Esophagus muscularis mucosa (tissue), 4 donors: ENCODE data around the gene GRAMD4. TPM values are rescaled to one million over a fixed set of nuclear protein-coding genes. Genes with fewer than 3 reads are reported as not detected.

ENCODE experiments used
- DNase-seq: peaks from one replicate; pipeline ENCODE4 v3.0.0-alpha.2; 2017; ENCODE audit errors: extremely low spot score
- H3K27ac ChIP-seq, 4 donors: fragments of 200-600 bp; sonication (generic); replicated peaks in 1 of 4; 1 replicate in 3 of 4; 2 replicates in 1 of 4; pipeline ENCODE4 v1.5.1; 2016 to 2019; ENCODE audit warnings: mild to moderate bottlenecking in 1 of 4
- H3K27me3 ChIP-seq, 4 donors: fragments of 200-600 bp; sonication (generic); one replicate each; pipeline versions ENCODE4 v1.5.1 to v1.6.0; 2016 to 2019
- H3K36me3 ChIP-seq, 4 donors: fragments of 200-600 bp; sonication (generic); one replicate each; pipeline ENCODE4 v1.5.1; 2016 to 2019
- H3K4me1 ChIP-seq, 4 donors: fragments of 200-600 bp; sonication (generic); one replicate each; pipeline ENCODE4 v1.5.1; 2016 to 2019
- H3K4me3 ChIP-seq, 4 donors: fragments of 200-600 bp; sonication (generic); 1 replicate in 2 of 4; 2 replicates in 2 of 4; pipeline ENCODE4 v1.5.1; 2016 to 2019; ENCODE audit warnings: mild to moderate bottlenecking in 4 of 4, moderate library complexity in 1 of 4
- H3K9me3 ChIP-seq, 4 donors: fragments of 200-600 bp; sonication (generic); 1 replicate in 3 of 4; 2 replicates in 1 of 4; pipeline ENCODE4 v1.5.1; 2016 to 2019
- EP300 ChIP-seq: sonication (generic); formaldehyde crosslinking; IDR thresholded peaks from one replicate; pipeline ENCODE4 v1.6.1; 2017; ENCODE audit warnings: antibody characterized with exemption
- POLR2A ChIP-seq: fragments of 450-650 bp; IDR thresholded peaks from one replicate; pipeline ENCODE4 v1.6.1; 2017; ENCODE audit warnings: antibody characterized with exemption, moderate library complexity, mild to moderate bottlenecking, low read depth
- POLR2AphosphoS5 ChIP-seq, 2 donors: sonication (generic); formaldehyde crosslinking; IDR thresholded peaks; one replicate each; pipeline ENCODE4 v1.6.1; 2017; ENCODE audit warnings: antibody characterized with exemption in 2 of 2
- WGBS: methylation state at CpG from one replicate; pipeline ENCODE4 v1.1.5; 2018; 5-methylcytosine and 5-hydroxymethylcytosine counted together
- intact Hi-C: fragments of 100-400 bp; cut with DNase I; formaldehyde crosslinking; loops from one replicate; pipeline ENCODE4 v1.15.1; 2023
- total RNA-seq, 4 donors: library from RNA; depleted of rRNA; stranded (reverse); fragments of >200 nt; gene quantifications; one replicate each; pipeline versions ENCODE4 v1.1.0 to v1.2.1, GENCODE V29; 2016
- TF ChIP-seq, protein P1 (sequence below), 3 experiments: fragments of 200-600 bp in 2 of 3; fragments of 450-650 bp in 1 of 3; sonication (generic) in 2 of 3; IDR thresholded peaks; one replicate each; pipeline ENCODE4 v1.5.1; 2017 to 2019; ENCODE audit warnings: antibody characterized with exemption in 3 of 3, mild to moderate bottlenecking in 2 of 3, moderate library complexity in 1 of 3

Gene GRAMD4
- total RNA-seq, 4 donors from 2014 or later: 20.0 to 126 (median 63.8) TPM

DNA sequence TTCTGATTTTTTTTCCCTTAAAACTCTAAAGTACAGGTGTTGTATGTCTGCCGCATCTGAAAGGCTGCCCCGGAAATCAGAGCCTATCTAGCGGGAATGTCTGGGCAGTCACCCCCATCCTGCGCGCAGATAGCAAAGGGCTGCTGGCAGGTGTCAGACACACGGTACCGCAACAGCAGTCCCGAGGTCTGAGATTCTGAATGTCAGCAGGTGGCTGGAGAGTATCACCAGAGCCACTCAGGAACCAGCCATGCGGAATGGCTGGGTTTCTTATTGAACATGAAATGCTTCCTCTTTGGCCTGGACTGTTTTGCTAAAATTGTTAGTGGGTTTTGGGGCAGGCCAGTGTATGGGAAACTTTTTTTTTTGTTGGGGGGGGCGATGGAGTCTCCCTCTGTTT is 64.5 kb downstream of the GRAMD4 start:
- Histone ChIP-seq H3K36me3 (peaks cover 16 to 63% (median 46%) of the 10 kb centered on the region in 4 donors), H3K4me1 (peaks cover 7 to 55% (median 20%) of the 10 kb centered on the region in 4 donors), H3K9me3 (no peaks in the 10 kb centered on the region), H3K4me3 (no peak overlapping the region), H3K27ac (peak overlapping the region in 3 of 4 donors; percentile 24 to 58 (median 46)), H3K27me3 (no peaks in the 10 kb centered on the region)
- no peak for DNase-seq
- intact Hi-C loops: no loop called here
- 81% methylated on average over 10 of the region's 10 CpGs for WGBS
- TF ChIP-seq, protein P1, sequence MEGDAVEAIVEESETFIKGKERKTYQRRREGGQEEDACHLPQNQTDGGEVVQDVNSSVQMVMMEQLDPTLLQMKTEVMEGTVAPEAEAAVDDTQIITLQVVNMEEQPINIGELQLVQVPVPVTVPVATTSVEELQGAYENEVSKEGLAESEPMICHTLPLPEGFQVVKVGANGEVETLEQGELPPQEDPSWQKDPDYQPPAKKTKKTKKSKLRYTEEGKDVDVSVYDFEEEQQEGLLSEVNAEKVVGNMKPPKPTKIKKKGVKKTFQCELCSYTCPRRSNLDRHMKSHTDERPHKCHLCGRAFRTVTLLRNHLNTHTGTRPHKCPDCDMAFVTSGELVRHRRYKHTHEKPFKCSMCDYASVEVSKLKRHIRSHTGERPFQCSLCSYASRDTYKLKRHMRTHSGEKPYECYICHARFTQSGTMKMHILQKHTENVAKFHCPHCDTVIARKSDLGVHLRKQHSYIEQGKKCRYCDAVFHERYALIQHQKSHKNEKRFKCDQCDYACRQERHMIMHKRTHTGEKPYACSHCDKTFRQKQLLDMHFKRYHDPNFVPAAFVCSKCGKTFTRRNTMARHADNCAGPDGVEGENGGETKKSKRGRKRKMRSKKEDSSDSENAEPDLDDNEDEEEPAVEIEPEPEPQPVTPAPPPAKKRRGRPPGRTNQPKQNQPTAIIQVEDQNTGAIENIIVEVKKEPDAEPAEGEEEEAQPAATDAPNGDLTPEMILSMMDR (IDR thresholded peaks at IDR 0.05): no peak
- TF ChIP-seq EP300 (no peak), POLR2A (no peak), POLR2AphosphoS5 (IDR thresholded peaks at IDR 0.05) (no peak)

DNA sequence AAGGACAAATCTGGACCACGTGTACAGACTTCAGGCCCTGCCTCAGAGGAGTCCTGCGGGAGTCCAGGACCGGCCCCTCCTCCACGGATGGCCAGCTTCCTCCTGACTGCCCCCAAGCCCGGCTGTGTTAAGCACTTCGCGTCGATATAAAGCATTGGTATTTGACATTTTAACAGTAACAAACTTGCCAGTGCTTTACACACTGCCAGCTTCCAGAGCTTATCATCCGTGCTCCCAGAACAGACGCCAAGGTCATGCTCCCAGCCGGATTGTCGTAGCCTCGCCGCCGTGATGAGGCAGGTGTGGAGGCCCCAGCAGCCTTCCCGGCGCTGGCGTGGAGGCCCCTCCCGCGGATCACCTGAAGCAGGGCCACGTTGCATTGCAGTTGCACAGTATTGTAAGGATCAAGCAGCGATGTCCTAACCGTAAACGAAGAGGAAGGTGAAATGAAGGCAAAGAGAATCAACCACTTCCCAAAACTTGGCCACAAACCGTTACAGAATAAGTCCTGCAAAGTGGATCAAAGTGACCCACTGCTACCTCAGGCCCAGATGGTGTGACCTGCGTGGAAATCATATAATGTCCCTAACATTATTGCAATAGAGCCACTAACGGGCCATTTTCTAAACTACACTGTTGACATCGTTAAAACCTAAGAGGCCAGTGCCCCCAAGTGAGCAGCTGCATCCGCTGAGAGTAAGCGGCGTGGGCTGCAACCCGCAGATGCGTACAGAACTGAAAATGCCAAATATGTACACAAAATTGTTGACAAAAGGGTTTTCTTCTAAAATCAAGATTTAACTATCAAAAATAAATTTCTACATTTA is 66.2 kb downstream of the GRAMD4 start:
- H3K9me3 ChIP-seq: no peaks in the 10 kb centered on the region
- H3K36me3 ChIP-seq: peaks cover 32 to 81% (median 63%) of the 10 kb centered on the region in 4 donors
- H3K27me3 ChIP-seq: no peaks in the 10 kb centered on the region
- WGBS: 74% methylated on average over 17 of the region's 33 CpGs
- no peak for DNase-seq
- intact Hi-C loops: no loop called here
- no peak for TF ChIP-seq POLR2A
- TF ChIP-seq, protein P1 (IDR thresholded peaks at IDR 0.05): no peak
- TF ChIP-seq POLR2AphosphoS5 (IDR thresholded peaks at IDR 0.05): no peak
- TF ChIP-seq EP300: no peak
- peaks cover 3 to 51% (median 15%) of the 10 kb centered on the region in 4 donors for H3K4me1 ChIP-seq
- H3K27ac ChIP-seq: peak overlapping the region in 3 of 4 donors; percentile 39 to 58 (median 46)
- no peak overlapping the region for H3K4me3 ChIP-seq

- Histone ChIP-seq H3K27me3 (no peaks in the 10 kb centered on the region), H3K9me3 (no peaks in the 10 kb centered on the region), H3K27ac (no peak overlapping the region), H3K4me1 (peaks cover 3 to 51% (median 15%) of the 10 kb centered on the region in 4 donors), H3K4me3 (no peak overlapping the region), H3K36me3 (peaks cover 38 to 87% (median 69%) of the 10 kb centered on the region in 4 donors)
- intact Hi-C loops: no loop called here
- DNase-seq: no peak
- TF ChIP-seq POLR2A: no peak
- 84% methylated on average over 14 of the region's 15 CpGs for WGBS
Measured at GRCh38 chr22:46687048-46687444, 66.9 kb downstream of the GRAMD4 start.

- H3K4me3 ChIP-seq: no peak overlapping the region
- H3K36me3 ChIP-seq: peaks cover 39 to 88% (median 73%) of the 10 kb centered on the region in 4 donors
- DNase-seq: no peak
- TF ChIP-seq POLR2AphosphoS5 (IDR thresholded peaks at IDR 0.05) (no peak), POLR2A (no peak), EP300 (no peak)
- TF ChIP-seq, protein P1 (IDR thresholded peaks at IDR 0.05): no peak
- no peak overlapping the region for H3K27ac ChIP-seq
- intact Hi-C loops: no loop called here
- no peaks in the 10 kb centered on the region for H3K27me3 ChIP-seq
- 94% methylated on average over 15 of the region's 15 CpGs for WGBS
- peaks cover 3 to 51% (median 15%) of the 10 kb centered on the region in 4 donors for H3K4me1 ChIP-seq
- no peaks in the 10 kb centered on the region for H3K9me3 ChIP-seq
Measured at GRCh38 chr22:46687460-46687859, 67.3 kb downstream of the GRAMD4 start.

DNA sequence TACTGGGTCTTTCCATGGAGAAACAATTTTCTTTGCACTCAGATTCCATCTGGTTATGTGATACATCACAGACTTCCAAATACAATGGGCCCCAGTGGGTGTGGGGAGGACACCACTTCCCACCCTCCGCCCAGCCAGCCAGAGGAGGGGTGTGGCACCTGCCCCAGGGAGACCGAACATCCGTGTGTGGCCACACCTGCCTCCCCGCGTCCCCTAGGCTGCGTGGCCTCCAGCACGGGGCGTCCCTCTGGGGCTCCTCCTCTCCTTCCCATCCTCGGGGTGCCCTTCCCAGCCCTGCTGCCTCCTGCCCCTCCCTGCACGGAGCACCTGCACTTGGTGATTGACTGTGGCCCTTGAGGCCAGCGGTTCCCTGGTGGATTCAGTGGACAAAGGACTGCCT is 68.8 kb downstream of the GRAMD4 start:
- no peak overlapping the region for H3K27ac ChIP-seq
- H3K4me1 ChIP-seq: peaks cover 3 to 46% (median 15%) of the 10 kb centered on the region in 4 donors
- peak in 1 of 2 donors; percentile 33 for TF ChIP-seq POLR2AphosphoS5 (IDR thresholded peaks at IDR 0.05)
- TF ChIP-seq, protein P1 (IDR thresholded peaks at IDR 0.05): no peak
- no peaks in the 10 kb centered on the region for H3K27me3 ChIP-seq
- H3K36me3 ChIP-seq: peaks cover 45 to 97% (median 81%) of the 10 kb centered on the region in 4 donors
- no peak for DNase-seq
- H3K4me3 ChIP-seq: no peak overlapping the region
- WGBS: 81% methylated on average over 11 of the region's 11 CpGs
- intact Hi-C loops: no loop called here
- H3K9me3 ChIP-seq: no peaks in the 10 kb centered on the region
